GM23338 (cell line): ENCODE measurements around the gene SSMEM1.

ENCODE experiments used
- CREB1 ChIP-seq: fragments of 250-450 bp; sonication (Bioruptor Pico); IDR thresholded peaks from 2 replicates; pipeline ENCODE4 v1.5.0; 2020; ENCODE audit warnings: low read depth, mild to moderate bottlenecking, moderate library complexity
- EZH2 ChIP-seq: fragments of 200-600 bp; sonication (generic); IDR thresholded peaks from one replicate; pipeline ENCODE4 v1.8.0; 2017; ENCODE audit warnings: antibody characterized with exemption, mild to moderate bottlenecking, low read depth; ENCODE audit not compliant: unreplicated experiment
- EZH2phosphoT487 ChIP-seq: fragments of 200-600 bp; sonication (generic); IDR thresholded peaks from one replicate; pipeline ENCODE4 v1.8.1; 2018; ENCODE audit warnings: antibody characterized with exemption; ENCODE audit not compliant: unreplicated experiment
- JUNB ChIP-seq: IDR thresholded peaks from one replicate; pipeline ENCODE4 v1.6.1; 2016; ENCODE audit warnings: antibody characterized with exemption; ENCODE audit not compliant: unreplicated experiment
- NANOG ChIP-seq: IDR thresholded peaks from 2 replicates; pipeline ENCODE4 v1.6.1; 2016; ENCODE audit warnings: antibody characterized with exemption, borderline replicate concordance
- POLR2AphosphoS5 ChIP-seq: IDR thresholded peaks from 2 replicates; pipeline ENCODE4 v1.6.1; 2016; ENCODE audit warnings: antibody characterized with exemption, low read depth
- REST ChIP-seq: IDR thresholded peaks from one replicate; pipeline ENCODE4 v1.6.1; 2018; ENCODE audit warnings: antibody characterized with exemption; ENCODE audit not compliant: unreplicated experiment
- STAT1 ChIP-seq: IDR thresholded peaks from one replicate; pipeline ENCODE4 v1.6.1; 2016; ENCODE audit warnings: antibody characterized with exemption; ENCODE audit not compliant: unreplicated experiment
- ZNF114 ChIP-seq: fragments of 250-450 bp; sonication (Bioruptor Pico); IDR thresholded peaks from 2 replicates; pipeline ENCODE4 v1.5.0; 2020; ENCODE audit warnings: mild to moderate bottlenecking, moderate library complexity
- ZNF331 ChIP-seq: fragments of 250-450 bp; sonication (Bioruptor Pico); IDR thresholded peaks from 2 replicates; pipeline ENCODE4 v1.5.0; 2020; ENCODE audit warnings: low read depth, mild to moderate bottlenecking, moderate library complexity
- TF ChIP-seq, protein P1 (sequence below), 2 experiments: fragments of 200-600 bp in 1 of 2; sonication (generic) in 1 of 2; conservative IDR thresholded peaks; 2 replicates each; pipeline versions ENCODE4 v1.5.1 to v1.6.1; 2016 to 2017; ENCODE audit warnings: antibody characterized with exemption in 2 of 2, low read depth in 2 of 2, mild to moderate bottlenecking in 2 of 2, moderate library complexity in 1 of 2
- TF ChIP-seq, protein P2 (sequence below): fragments of 250-450 bp; sonication (Bioruptor Pico); IDR thresholded peaks from 2 replicates; pipeline ENCODE4 v1.5.0; 2020; ENCODE audit warnings: mild to moderate bottlenecking, moderate library complexity
- TF ChIP-seq, protein P3 (sequence below): IDR thresholded peaks from 2 replicates; pipeline ENCODE4 v1.6.1; 2016; ENCODE audit warnings: antibody characterized with exemption

GRCh38 chr7:130196476-130196875 lies 11.2 kb upstream of the SSMEM1 start:
- TF ChIP-seq, protein P1, sequence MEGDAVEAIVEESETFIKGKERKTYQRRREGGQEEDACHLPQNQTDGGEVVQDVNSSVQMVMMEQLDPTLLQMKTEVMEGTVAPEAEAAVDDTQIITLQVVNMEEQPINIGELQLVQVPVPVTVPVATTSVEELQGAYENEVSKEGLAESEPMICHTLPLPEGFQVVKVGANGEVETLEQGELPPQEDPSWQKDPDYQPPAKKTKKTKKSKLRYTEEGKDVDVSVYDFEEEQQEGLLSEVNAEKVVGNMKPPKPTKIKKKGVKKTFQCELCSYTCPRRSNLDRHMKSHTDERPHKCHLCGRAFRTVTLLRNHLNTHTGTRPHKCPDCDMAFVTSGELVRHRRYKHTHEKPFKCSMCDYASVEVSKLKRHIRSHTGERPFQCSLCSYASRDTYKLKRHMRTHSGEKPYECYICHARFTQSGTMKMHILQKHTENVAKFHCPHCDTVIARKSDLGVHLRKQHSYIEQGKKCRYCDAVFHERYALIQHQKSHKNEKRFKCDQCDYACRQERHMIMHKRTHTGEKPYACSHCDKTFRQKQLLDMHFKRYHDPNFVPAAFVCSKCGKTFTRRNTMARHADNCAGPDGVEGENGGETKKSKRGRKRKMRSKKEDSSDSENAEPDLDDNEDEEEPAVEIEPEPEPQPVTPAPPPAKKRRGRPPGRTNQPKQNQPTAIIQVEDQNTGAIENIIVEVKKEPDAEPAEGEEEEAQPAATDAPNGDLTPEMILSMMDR (conservative IDR thresholded peaks at IDR 0.05; ENCODE audit: low read depth in 2 of 2), result no peak
- TF ChIP-seq, protein P2, sequence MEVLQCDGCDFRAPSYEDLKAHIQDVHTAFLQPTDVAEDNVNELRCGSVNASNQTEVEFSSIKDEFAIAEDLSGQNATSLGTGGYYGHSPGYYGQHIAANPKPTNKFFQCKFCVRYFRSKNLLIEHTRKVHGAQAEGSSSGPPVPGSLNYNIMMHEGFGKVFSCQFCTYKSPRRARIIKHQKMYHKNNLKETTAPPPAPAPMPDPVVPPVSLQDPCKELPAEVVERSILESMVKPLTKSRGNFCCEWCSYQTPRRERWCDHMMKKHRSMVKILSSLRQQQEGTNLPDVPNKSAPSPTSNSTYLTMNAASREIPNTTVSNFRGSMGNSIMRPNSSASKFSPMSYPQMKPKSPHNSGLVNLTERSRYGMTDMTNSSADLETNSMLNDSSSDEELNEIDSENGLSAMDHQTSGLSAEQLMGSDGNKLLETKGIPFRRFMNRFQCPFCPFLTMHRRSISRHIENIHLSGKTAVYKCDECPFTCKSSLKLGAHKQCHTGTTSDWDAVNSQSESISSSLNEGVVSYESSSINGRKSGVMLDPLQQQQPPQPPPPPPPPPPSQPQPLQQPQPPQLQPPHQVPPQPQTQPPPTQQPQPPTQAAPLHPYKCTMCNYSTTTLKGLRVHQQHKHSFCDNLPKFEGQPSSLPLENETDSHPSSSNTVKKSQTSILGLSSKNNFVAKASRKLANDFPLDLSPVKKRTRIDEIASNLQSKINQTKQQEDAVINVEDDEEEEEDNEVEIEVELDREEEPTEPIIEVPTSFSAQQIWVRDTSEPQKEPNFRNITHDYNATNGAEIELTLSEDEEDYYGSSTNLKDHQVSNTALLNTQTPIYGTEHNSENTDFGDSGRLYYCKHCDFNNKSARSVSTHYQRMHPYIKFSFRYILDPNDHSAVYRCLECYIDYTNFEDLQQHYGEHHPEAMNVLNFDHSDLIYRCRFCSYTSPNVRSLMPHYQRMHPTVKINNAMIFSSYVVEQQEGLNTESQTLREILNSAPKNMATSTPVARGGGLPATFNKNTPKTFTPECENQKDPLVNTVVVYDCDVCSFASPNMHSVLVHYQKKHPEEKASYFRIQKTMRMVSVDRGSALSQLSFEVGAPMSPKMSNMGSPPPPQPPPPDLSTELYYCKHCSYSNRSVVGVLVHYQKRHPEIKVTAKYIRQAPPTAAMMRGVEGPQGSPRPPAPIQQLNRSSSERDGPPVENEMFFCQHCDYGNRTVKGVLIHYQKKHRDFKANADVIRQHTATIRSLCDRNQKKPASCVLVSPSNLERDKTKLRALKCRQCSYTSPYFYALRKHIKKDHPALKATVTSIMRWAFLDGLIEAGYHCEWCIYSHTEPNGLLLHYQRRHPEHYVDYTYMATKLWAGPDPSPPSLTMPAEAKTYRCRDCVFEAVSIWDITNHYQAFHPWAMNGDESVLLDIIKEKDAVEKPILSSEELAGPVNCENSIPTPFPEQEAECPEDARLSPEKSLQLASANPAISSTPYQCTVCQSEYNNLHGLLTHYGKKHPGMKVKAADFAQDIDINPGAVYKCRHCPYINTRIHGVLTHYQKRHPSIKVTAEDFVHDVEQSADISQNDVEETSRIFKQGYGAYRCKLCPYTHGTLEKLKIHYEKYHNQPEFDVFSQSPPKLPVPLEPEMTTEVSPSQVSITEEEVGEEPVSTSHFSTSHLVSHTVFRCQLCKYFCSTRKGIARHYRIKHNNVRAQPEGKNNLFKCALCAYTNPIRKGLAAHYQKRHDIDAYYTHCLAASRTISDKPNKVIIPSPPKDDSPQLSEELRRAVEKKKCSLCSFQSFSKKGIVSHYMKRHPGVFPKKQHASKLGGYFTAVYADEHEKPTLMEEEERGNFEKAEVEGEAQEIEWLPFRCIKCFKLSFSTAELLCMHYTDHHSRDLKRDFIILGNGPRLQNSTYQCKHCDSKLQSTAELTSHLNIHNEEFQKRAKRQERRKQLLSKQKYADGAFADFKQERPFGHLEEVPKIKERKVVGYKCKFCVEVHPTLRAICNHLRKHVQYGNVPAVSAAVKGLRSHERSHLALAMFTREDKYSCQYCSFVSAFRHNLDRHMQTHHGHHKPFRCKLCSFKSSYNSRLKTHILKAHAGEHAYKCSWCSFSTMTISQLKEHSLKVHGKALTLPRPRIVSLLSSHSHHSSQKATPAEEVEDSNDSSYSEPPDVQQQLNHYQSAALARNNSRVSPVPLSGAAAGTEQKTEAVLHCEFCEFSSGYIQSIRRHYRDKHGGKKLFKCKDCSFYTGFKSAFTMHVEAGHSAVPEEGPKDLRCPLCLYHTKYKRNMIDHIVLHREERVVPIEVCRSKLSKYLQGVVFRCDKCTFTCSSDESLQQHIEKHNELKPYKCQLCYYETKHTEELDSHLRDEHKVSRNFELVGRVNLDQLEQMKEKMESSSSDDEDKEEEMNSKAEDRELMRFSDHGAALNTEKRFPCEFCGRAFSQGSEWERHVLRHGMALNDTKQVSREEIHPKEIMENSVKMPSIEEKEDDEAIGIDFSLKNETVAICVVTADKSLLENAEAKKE (CRISPR knock-in tag), result no peak
- no peak for TF ChIP-seq NANOG
- TF ChIP-seq EZH2, result no peak
- TF ChIP-seq POLR2AphosphoS5, result no peak
- no peak for TF ChIP-seq EZH2phosphoT487
- no peak for TF ChIP-seq JUNB
- TF ChIP-seq CREB1 (CRISPR knock-in tag), result no peak
- no peak for TF ChIP-seq REST
- TF ChIP-seq STAT1, result no peak
- no peak for TF ChIP-seq ZNF331 (CRISPR knock-in tag)
- no peak for TF ChIP-seq ZNF114 (CRISPR knock-in tag)
- TF ChIP-seq, protein P3, sequence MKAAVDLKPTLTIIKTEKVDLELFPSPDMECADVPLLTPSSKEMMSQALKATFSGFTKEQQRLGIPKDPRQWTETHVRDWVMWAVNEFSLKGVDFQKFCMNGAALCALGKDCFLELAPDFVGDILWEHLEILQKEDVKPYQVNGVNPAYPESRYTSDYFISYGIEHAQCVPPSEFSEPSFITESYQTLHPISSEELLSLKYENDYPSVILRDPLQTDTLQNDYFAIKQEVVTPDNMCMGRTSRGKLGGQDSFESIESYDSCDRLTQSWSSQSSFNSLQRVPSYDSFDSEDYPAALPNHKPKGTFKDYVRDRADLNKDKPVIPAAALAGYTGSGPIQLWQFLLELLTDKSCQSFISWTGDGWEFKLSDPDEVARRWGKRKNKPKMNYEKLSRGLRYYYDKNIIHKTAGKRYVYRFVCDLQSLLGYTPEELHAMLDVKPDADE, result no peak
